HFFc6 (cell line): ENCODE measurements around the gene FRMPD2. TPM values are rescaled to one million over a fixed set of nuclear protein-coding genes. Genes with fewer than 3 reads are reported as not detected.

Experiments used
- DNase-seq: peaks from one replicate; pipeline ENCODE4 v3.0.0-alpha.2; 2018
- H3K27ac Mint-ChIP-seq: 2 replicates; pipeline ENCODE4 v1.8.0; 2020; ENCODE audit warnings: mild to moderate bottlenecking, mixed read lengths
- H3K27me3 Mint-ChIP-seq: 2 replicates; pipeline ENCODE4 v1.8.0; 2021; ENCODE audit warnings: mild to moderate bottlenecking, moderate library complexity, mixed read lengths; ENCODE audit not compliant: insufficient read depth
- H3K36me3 Mint-ChIP-seq: 2 replicates; pipeline ENCODE4 v1.8.0; 2021; ENCODE audit warnings: low read depth, mixed read lengths
- H3K4me1 Mint-ChIP-seq: 2 replicates; pipeline ENCODE4 v1.8.0; 2020; ENCODE audit warnings: low read depth, mixed read lengths
- H3K4me3 Mint-ChIP-seq: 2 replicates; pipeline ENCODE4 v1.8.0; 2020; ENCODE audit warnings: mild to moderate bottlenecking, moderate library complexity, mixed read lengths
- H3K9me3 Mint-ChIP-seq: 2 replicates; pipeline ENCODE4 v1.8.0; 2020; ENCODE audit warnings: mild to moderate bottlenecking, mixed read lengths
- CTCF ChIP-seq: fragments of 200-600 bp; sonication (generic); IDR thresholded peaks from 2 replicates; pipeline ENCODE4 v1.5.0; 2021; ENCODE audit warnings: antibody characterized with exemption, mild to moderate bottlenecking
- total RNA-seq, 6 experiments: library from RNA; stranded (reverse); fragmentation: NEBNext Ultra II Directional; extraction: Animal tissue kit (Norgen Biotek cat#: 25700); gene quantifications; 2 replicates in 1 of 6; 3 replicates in 5 of 6; pipeline ENCODE4 v1.2.3, GENCODE V29; 2021

Gene FRMPD2
- total RNA-seq, 6 experiments from 2014 or later: not detected

GRCh38 chr10:48197236-48197899, 77.1 kb downstream of the FRMPD2 start:
- no peak for DNase-seq
- Mint-ChIP-seq H3K4me1 (peaks cover 7% of the 10 kb centered on the region), H3K9me3 (no peaks in the 10 kb centered on the region), H3K4me3 (no peak overlapping the region), H3K36me3 (peaks cover 5% of the 10 kb centered on the region; the same call in 1 of the 2 replicates), H3K27me3 (peaks cover 35% of the 10 kb centered on the region), H3K27ac (no peak overlapping the region)
- TF ChIP-seq CTCF: no peak

- no peak for DNase-seq
- peaks cover 5% of the 10 kb centered on the region; the same call in 1 of the 2 replicates for H3K36me3 Mint-ChIP-seq
These were observed 78.7 kb downstream of the FRMPD2 start for GRCh38 chr10:48195803-48196202.

GRCh38 chr10:48194830-48195229, 79.7 kb downstream of the FRMPD2 start:
- peaks cover 5% of the 10 kb centered on the region; the same call in 1 of the 2 replicates for H3K36me3 Mint-ChIP-seq
- no peak overlapping the region for H3K4me3 Mint-ChIP-seq
- H3K27me3 Mint-ChIP-seq: peaks cover 48% of the 10 kb centered on the region
- peaks cover 6% of the 10 kb centered on the region for H3K4me1 Mint-ChIP-seq
- no peak overlapping the region for H3K27ac Mint-ChIP-seq
- no peak for TF ChIP-seq CTCF
- H3K9me3 Mint-ChIP-seq: no peaks in the 10 kb centered on the region
- no peak for DNase-seq

More at GRCh38 chr10:48195803-48196202, 78.7 kb downstream of the FRMPD2 start:
- Mint-ChIP-seq H3K9me3 (no peaks in the 10 kb centered on the region), H3K27ac (no peak overlapping the region), H3K4me1 (peaks cover 7% of the 10 kb centered on the region), H3K4me3 (no peak overlapping the region), H3K27me3 (peaks cover 47% of the 10 kb centered on the region)
- TF ChIP-seq CTCF: no peak

GRCh38 chr10:48193556-48193955, 80.9 kb downstream of the FRMPD2 start:
- Mint-ChIP-seq H3K9me3 (no peaks in the 10 kb centered on the region), H3K36me3 (no peaks in the 10 kb centered on the region), H3K27me3 (peaks cover 52% of the 10 kb centered on the region), H3K27ac (no peak overlapping the region), H3K4me3 (no peak overlapping the region), H3K4me1 (no peaks in the 10 kb centered on the region)
- DNase-seq: no peak
- no peak for TF ChIP-seq CTCF

GRCh38 chr10:48192881-48193450, 81.5 kb downstream of the FRMPD2 start:
- TF ChIP-seq CTCF: no peak
- H3K27ac Mint-ChIP-seq: no peak overlapping the region

More at GRCh38 chr10:48192881-48193450, 81.5 kb downstream of the FRMPD2 start:
- H3K27me3 Mint-ChIP-seq: peaks cover 58% of the 10 kb centered on the region
- H3K4me3 Mint-ChIP-seq: no peak overlapping the region
- no peaks in the 10 kb centered on the region for H3K4me1 Mint-ChIP-seq
- DNase-seq: no peak
- H3K9me3 Mint-ChIP-seq: no peaks in the 10 kb centered on the region
- no peaks in the 10 kb centered on the region for H3K36me3 Mint-ChIP-seq
